B cell (primary cell): Measurements from ENCODE around the gene PRKCH.

Experiments used
- EZH2 ChIP-seq: IDR thresholded peaks from 2 replicates; pipeline ENCODE4 v1.6.1; 2012; ENCODE audit warnings: borderline replicate concordance, low read depth, mild to moderate bottlenecking, moderate library complexity, low read length; ENCODE audit not compliant: insufficient read depth, poor library complexity, severe bottlenecking
- TF ChIP-seq, protein P1 (sequence below): fragments of 200-600 bp; IDR thresholded peaks from one replicate; pipeline ENCODE4 v1.8.0; 2022; ENCODE audit warnings: antibody characterized with exemption, mild to moderate bottlenecking

GRCh38 chr14:61323970-61324369 lies 2.6 kb downstream of the PRKCH start:
- TF ChIP-seq, protein P1, sequence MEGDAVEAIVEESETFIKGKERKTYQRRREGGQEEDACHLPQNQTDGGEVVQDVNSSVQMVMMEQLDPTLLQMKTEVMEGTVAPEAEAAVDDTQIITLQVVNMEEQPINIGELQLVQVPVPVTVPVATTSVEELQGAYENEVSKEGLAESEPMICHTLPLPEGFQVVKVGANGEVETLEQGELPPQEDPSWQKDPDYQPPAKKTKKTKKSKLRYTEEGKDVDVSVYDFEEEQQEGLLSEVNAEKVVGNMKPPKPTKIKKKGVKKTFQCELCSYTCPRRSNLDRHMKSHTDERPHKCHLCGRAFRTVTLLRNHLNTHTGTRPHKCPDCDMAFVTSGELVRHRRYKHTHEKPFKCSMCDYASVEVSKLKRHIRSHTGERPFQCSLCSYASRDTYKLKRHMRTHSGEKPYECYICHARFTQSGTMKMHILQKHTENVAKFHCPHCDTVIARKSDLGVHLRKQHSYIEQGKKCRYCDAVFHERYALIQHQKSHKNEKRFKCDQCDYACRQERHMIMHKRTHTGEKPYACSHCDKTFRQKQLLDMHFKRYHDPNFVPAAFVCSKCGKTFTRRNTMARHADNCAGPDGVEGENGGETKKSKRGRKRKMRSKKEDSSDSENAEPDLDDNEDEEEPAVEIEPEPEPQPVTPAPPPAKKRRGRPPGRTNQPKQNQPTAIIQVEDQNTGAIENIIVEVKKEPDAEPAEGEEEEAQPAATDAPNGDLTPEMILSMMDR: no peak
- TF ChIP-seq EZH2: no peak
